GM19043 (cell line): Measurements from ENCODE around the gene PDSS2.
"Not testable (repeated sequence)": the region's sequence is repeated elsewhere in the genome, so short reads cannot be mapped to it uniquely, and the experiment has no call there.

ENCODE experiments used
- ATAC-seq: cut with Tn5 transposase; IDR thresholded peaks from one replicate; pipeline ENCODE4 v1.9.1; 2021; ENCODE audit warnings: low read depth; ENCODE audit not compliant: unreplicated experiment

PDSS2 gene

GRCh38 chr6:107187630-107188029 lies 271.7 kb downstream of the PDSS2 start:
- ATAC-seq, result no peak

- no peak for ATAC-seq
Observed at GRCh38 chr6:107186047-107186446, 273.3 kb downstream of the PDSS2 start.

GRCh38 chr6:107185391-107185970 lies 273.9 kb downstream of the PDSS2 start:
- ATAC-seq, result no peak

GRCh38 chr6:107184435-107184834 lies 274.9 kb downstream of the PDSS2 start:
- ATAC-seq, result no peak

GRCh38 chr6:107180099-107180498 lies 279.3 kb downstream of the PDSS2 start:
- no peak for ATAC-seq

- ATAC-seq, result no peak
Observed at GRCh38 chr6:107179004-107179403, 280.4 kb downstream of the PDSS2 start.

- ATAC-seq, result no peak
Observed at GRCh38 chr6:107173779-107174178, 285.6 kb downstream of the PDSS2 start.

- ATAC-seq, result no peak
Observed at GRCh38 chr6:107171513-107171912, 287.9 kb downstream of the PDSS2 start.

GRCh38 chr6:107164299-107164698 lies 295.1 kb downstream of the PDSS2 start:
- not testable (repeated sequence) for ATAC-seq

- no peak for ATAC-seq
Observed at GRCh38 chr6:107161521-107161920, 297.8 kb downstream of the PDSS2 start.

- no peak for ATAC-seq
Observed at GRCh38 chr6:107156617-107157016, 302.7 kb downstream of the PDSS2 start.

GRCh38 chr6:107154801-107155160 lies 304.6 kb downstream of the PDSS2 start:
- ATAC-seq, result no peak

- no peak for ATAC-seq
Observed at GRCh38 chr6:107154131-107154800, 305.1 kb downstream of the PDSS2 start.

GRCh38 chr6:107152638-107153430 lies 306.5 kb downstream of the PDSS2 start:
- no peak for ATAC-seq

- ATAC-seq, result no peak
Observed at GRCh38 chr6:107144666-107145065, 314.7 kb downstream of the PDSS2 start.

GRCh38 chr6:107144014-107144413 lies 315.4 kb downstream of the PDSS2 start:
- no peak for ATAC-seq

- no peak for ATAC-seq
Observed at GRCh38 chr6:107140581-107140980, 318.8 kb downstream of the PDSS2 start.

- ATAC-seq, result not testable (repeated sequence)
Observed at GRCh38 chr6:107136324-107136723, 323.0 kb downstream of the PDSS2 start.

GRCh38 chr6:107135048-107135680 lies 324.2 kb downstream of the PDSS2 start:
- ATAC-seq, result not testable (repeated sequence)

GRCh38 chr6:107132330-107132954 lies 326.9 kb downstream of the PDSS2 start:
- no peak for ATAC-seq
